CD4-positive, CD25-positive, alpha-beta regulatory T cell (primary cell): ENCODE data around the gene CFAP54. TPM values are rescaled to one million over a fixed set of nuclear protein-coding genes. Genes with fewer than 3 reads are reported as not detected.
A peak's percentile ranks its signal among the peaks of the same experiment; 100 is the strongest.
"Not testable (repeated sequence)": the region's sequence is repeated elsewhere in the genome, so short reads cannot be mapped to it uniquely, and the experiment has no call there.

ENCODE experiments used
- ATAC-seq, 2 donors: fragments of 150-1000 bp; cut with Tn5 transposase; one replicate each; pipeline ENCODE4 v1.10.0; 2021; ENCODE audit warnings: low read depth in 2 of 2, moderate number of reproducible peaks in 2 of 2, moderate library complexity in 1 of 2
- DNase-seq, 3 donors: peaks; one replicate each; pipeline versions ENCODE4 v3.0.0 to v3.0.0-alpha.2; 2012 to 2022; ENCODE audit warnings: mixed read lengths in 1 of 3
- H3K27ac ChIP-seq: one replicate; pipeline ENCODE4 v1.7.0; 2013; ENCODE audit warnings: mild to moderate bottlenecking, low read length; ENCODE audit not compliant: insufficient read depth, poor library complexity, severe bottlenecking
- H3K27me3 ChIP-seq: one replicate; pipeline ENCODE4 v1.7.0; 2013; ENCODE audit warnings: low read length; ENCODE audit not compliant: control insufficient read depth, insufficient read depth
- H3K36me3 ChIP-seq: one replicate; pipeline ENCODE4 v1.7.0; 2013; ENCODE audit warnings: mild to moderate bottlenecking, low read length, moderate library complexity; ENCODE audit not compliant: control insufficient read depth, insufficient read depth
- H3K4me1 ChIP-seq: 2 replicates; pipeline ENCODE4 v1.7.0; 2013; ENCODE audit warnings: mild to moderate bottlenecking, low read length; ENCODE audit not compliant: insufficient read depth, control insufficient read depth, poor library complexity, severe bottlenecking
- H3K4me3 ChIP-seq: one replicate; pipeline ENCODE4 v1.7.0; 2013; ENCODE audit warnings: low read depth, mild to moderate bottlenecking, low read length, moderate library complexity
- H3K9me3 ChIP-seq, 2 experiments: 1 replicate in 1 of 2; 2 replicates in 1 of 2; pipeline ENCODE4 v1.7.0; 2013; ENCODE audit warnings: low read length in 2 of 2, mild to moderate bottlenecking in 1 of 2, moderate library complexity in 1 of 2; ENCODE audit not compliant: control insufficient read depth in 2 of 2
- H3K27ac Mint-ChIP-seq, 3 donors: one replicate each; pipeline ENCODE4 v1.8.0; 2020 to 2022; ENCODE audit warnings: mild to moderate bottlenecking in 3 of 3, mixed read lengths in 3 of 3, moderate library complexity in 2 of 3
- H3K27me3 Mint-ChIP-seq: one replicate; pipeline ENCODE4 v1.8.0; 2022; ENCODE audit warnings: mild to moderate bottlenecking, mixed read lengths
- H3K36me3 Mint-ChIP-seq: one replicate; pipeline ENCODE4 v1.8.0; 2020; ENCODE audit warnings: mixed read lengths
- H3K4me1 Mint-ChIP-seq, 4 donors: one replicate each; pipeline ENCODE4 v1.8.0; 2020 to 2022; ENCODE audit warnings: mixed read lengths in 4 of 4, mild to moderate bottlenecking in 1 of 4
- H3K4me3 Mint-ChIP-seq, 4 donors: one replicate each; pipeline ENCODE4 v1.8.0; 2020 to 2022; ENCODE audit warnings: mild to moderate bottlenecking in 4 of 4, mixed read lengths in 4 of 4, moderate library complexity in 3 of 4
- H3K9me3 Mint-ChIP-seq, 7 donors: one replicate each; pipeline ENCODE4 v1.8.0; 2020 to 2022; ENCODE audit warnings: mixed read lengths in 7 of 7, mild to moderate bottlenecking in 3 of 7, moderate library complexity in 2 of 7
- polyA plus RNA-seq, 4 donors: library from polyadenylated mRNA; unstranded; fragments of 300-500 nt; fragmentation: Illumina TruSeq; gene quantifications; one replicate each; pipeline ENCODE4 v1.2.3, GENCODE V29; 2021
- total RNA-seq: library from RNA; stranded (reverse); gene quantifications from one replicate; pipeline ENCODE4 v1.2.3, GENCODE V29; 2022

CFAP54 gene
- total and polyA plus RNA-seq, 5 donors from 2014 or later = 0.07 to 0.32 (median 0.27) TPM; not detected in 2

DNA sequence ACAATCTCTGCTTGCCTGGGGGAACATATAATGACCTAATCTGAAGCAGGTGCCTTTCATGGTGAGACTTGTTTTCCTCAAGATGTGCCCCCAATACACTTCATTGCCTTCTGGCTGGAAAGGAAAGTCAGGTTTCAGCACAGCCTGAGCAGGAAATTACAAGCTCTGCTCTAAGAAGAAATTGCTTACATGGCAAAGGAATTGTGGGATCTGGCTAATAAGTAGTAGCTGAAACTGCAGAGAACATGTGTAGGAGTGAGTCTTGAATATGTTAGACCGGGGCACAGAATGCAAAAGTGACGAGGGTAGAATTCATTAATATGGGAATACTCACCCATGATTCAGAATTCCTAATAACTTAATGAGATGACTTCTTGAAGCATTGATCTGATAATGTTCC lies 6.3 kb upstream of the CFAP54 start:
- H3K27ac ChIP-seq = no peak overlapping the region
- no peak overlapping the region for H3K27ac Mint-ChIP-seq
- peak overlapping the region in 1 of 4 donors; percentile 48 for H3K4me3 Mint-ChIP-seq
- no peak overlapping the region for H3K4me3 ChIP-seq
- H3K4me1 Mint-ChIP-seq = peaks cover 5 to 14% (median 11%) of the 10 kb centered on the region in 4 donors
- H3K36me3 ChIP-seq = no peaks in the 10 kb centered on the region
- ATAC-seq (no peak), DNase-seq (no peak)
- no peaks in the 10 kb centered on the region for H3K36me3 Mint-ChIP-seq
- no peaks in the 10 kb centered on the region for H3K9me3 Mint-ChIP-seq
- no peaks in the 10 kb centered on the region for H3K27me3 ChIP-seq
- peaks cover 7% of the 10 kb centered on the region for H3K4me1 ChIP-seq
- H3K9me3 ChIP-seq = no peaks in the 10 kb centered on the region
- peaks cover 21% of the 10 kb centered on the region for H3K27me3 Mint-ChIP-seq

DNA sequence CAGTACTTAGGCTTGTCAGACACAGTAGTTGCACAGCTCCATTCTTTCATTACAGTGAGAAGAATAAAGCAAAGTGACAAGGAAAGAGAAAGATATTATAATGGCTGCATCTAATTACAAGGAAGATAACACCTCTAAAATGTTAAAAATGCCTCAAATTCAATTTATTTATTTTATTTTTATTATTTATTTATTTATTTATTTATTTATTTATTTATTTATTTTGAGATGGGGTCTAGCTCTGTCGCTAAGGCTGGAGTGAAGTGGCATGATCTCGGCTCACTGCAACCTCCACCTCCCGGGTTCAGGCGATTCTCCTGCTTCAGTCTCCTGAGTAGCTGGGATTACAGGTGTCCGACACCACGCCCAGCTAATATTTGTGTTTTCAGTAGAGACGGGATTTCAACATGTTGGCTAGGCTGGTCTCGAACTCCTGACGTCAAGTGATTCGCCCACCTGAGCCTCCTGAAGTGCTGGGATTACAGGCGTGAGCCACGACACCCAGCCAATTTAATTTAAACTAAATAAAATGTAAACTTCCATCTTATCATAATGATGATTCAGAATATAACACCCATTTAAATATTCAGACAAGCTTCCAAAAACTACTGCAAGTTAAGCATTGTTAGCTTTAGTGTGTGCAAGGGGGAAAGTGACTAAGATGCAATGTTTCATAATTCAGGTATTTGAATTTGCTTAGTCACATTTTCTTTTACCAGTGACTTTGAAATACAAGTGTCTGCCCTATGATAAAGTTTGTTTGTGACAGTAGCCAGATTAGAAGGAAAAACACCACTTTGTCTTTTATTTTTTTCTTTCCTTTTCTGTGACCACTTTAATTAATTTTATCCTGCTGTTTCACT lies 2.4 kb upstream of the CFAP54 start:
- no peak overlapping the region for H3K4me3 Mint-ChIP-seq
- H3K4me1 Mint-ChIP-seq = peaks cover 8 to 21% (median 18%) of the 10 kb centered on the region in 4 donors
- Histone ChIP-seq H3K27me3 (no peaks in the 10 kb centered on the region), H3K4me1 (peaks cover 17% of the 10 kb centered on the region), H3K4me3 (no peak overlapping the region), H3K9me3 (no peaks in the 10 kb centered on the region), H3K36me3 (no peaks in the 10 kb centered on the region), H3K27ac (no peak overlapping the region)
- H3K9me3 Mint-ChIP-seq = no peaks in the 10 kb centered on the region
- no peaks in the 10 kb centered on the region for H3K36me3 Mint-ChIP-seq
- DNase-seq (no peak), ATAC-seq (no peak)
- H3K27ac Mint-ChIP-seq = no peak overlapping the region
- peaks cover 36% of the 10 kb centered on the region for H3K27me3 Mint-ChIP-seq

DNA sequence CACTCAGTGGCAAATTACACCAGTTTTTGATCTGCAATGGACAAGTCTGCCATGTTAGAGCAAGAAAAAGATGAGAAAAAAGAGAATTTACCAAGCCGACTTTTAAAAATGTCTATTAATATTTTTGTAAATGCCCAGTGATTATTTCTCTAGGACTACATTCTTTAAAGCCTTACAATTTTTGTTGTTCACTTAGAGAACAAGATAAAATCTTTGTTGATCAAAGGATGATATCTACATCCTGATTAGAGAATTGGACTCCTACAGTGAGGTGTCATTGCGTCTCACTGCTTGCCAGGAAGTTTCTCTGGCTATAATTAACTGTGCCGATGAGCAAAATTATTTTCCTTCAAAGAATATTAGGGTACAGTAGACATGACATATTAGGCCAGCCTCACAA lies 1.7 kb upstream of the CFAP54 start:
- peaks cover 17% of the 10 kb centered on the region for H3K4me1 ChIP-seq
- Mint-ChIP-seq H3K4me1 (peaks cover 8 to 21% (median 18%) of the 10 kb centered on the region in 4 donors), H3K27me3 (peaks cover 36% of the 10 kb centered on the region), H3K27ac (no peak overlapping the region), H3K36me3 (no peaks in the 10 kb centered on the region), H3K9me3 (no peaks in the 10 kb centered on the region), H3K4me3 (no peak overlapping the region)
- ATAC-seq (no peak), DNase-seq (no peak)
- no peaks in the 10 kb centered on the region for H3K36me3 ChIP-seq
- no peak overlapping the region for H3K27ac ChIP-seq
- no peak overlapping the region for H3K4me3 ChIP-seq
- H3K27me3 ChIP-seq = no peaks in the 10 kb centered on the region
- no peaks in the 10 kb centered on the region for H3K9me3 ChIP-seq

DNA sequence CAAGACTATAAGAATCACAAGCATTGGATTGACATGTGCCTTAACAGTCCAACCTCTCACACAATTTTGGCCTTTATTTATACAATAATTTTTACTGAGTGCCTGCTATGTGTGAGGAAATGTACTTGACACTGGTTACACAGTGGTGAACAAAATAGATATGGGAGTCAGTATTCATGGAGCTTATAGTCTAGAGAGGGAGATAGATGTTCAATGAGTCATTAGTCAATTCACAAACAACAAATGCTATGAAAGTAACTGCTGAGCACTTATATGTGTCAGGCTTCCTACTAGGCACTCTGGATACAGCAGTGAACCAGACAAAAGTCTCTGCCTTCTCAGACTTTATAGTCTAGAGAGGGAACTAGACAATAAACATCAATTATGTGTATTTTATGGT lies 3.7 kb downstream of the CFAP54 start:
- no peak overlapping the region for H3K27ac ChIP-seq
- Mint-ChIP-seq H3K9me3 (peaks cover 0 to 2% (median 0%) of the 10 kb centered on the region in 7 donors), H3K36me3 (no peaks in the 10 kb centered on the region), H3K27ac (no peak overlapping the region), H3K4me3 (no peak overlapping the region), H3K27me3 (peaks cover 20% of the 10 kb centered on the region), H3K4me1 (peaks cover 12 to 44% (median 27%) of the 10 kb centered on the region in 4 donors)
- no peaks in the 10 kb centered on the region for H3K27me3 ChIP-seq
- H3K9me3 ChIP-seq = no peaks in the 10 kb centered on the region
- H3K36me3 ChIP-seq = no peaks in the 10 kb centered on the region
- ATAC-seq = no peak
- H3K4me3 ChIP-seq = no peak overlapping the region
- DNase-seq = no peak
- H3K4me1 ChIP-seq = peaks cover 23% of the 10 kb centered on the region

DNA sequence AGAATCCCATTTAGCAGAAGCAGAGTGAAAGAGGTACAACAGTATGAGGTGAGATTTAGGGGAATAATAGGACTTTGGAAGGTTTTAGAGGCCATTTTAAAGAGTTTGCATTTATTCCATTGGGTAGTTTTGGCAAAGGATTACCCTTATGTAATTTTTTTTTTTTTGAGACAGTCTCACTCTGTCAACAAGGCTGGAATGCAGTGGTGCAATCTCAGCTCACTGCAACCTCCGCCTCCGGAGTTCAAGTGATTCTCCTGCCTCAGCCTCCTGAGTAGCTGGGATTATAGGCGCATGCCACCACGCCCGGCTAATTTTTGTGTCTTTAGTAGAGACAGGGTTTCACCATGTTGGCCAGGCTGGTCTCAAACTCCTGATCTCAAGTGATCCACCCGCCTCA lies 4.8 kb downstream of the CFAP54 start:
- not testable (repeated sequence) for DNase-seq, ATAC-seq, H3K36me3 Mint-ChIP-seq, H3K9me3 Mint-ChIP-seq, H3K4me3 ChIP-seq, H3K36me3 ChIP-seq, H3K27ac Mint-ChIP-seq, H3K27ac ChIP-seq, H3K27me3 ChIP-seq, H3K9me3 ChIP-seq
- peaks cover 10 to 40% (median 25%) of the 10 kb centered on the region in 4 donors for H3K4me1 Mint-ChIP-seq
- H3K4me1 ChIP-seq = peaks cover 19% of the 10 kb centered on the region
- H3K27me3 Mint-ChIP-seq = peaks cover 19% of the 10 kb centered on the region
- H3K4me3 Mint-ChIP-seq = peak overlapping the region in 1 of 4 donors; percentile 71

DNA sequence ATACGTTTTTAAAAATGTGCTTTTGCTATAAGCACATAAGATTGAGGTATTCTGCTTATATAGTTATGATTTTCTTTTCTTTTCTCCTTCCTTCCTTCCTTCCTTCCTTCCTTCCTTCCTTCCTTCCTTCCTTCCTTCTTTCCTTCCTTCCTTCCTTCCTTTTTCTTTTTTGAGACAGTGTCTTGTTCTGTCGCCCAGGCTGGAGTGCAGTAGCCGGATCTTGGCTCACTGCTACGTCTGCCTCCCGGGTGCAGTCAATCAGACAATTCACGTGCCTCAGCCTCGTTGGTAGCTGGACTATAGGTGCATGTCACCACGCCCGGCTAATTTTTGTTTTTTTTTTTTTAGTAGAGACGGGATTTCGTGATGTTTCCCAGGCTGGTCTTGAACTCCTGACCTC lies 5.8 kb downstream of the CFAP54 start:
- ATAC-seq (no peak), DNase-seq (no peak)
- no peak overlapping the region for H3K27ac ChIP-seq
- no peaks in the 10 kb centered on the region for H3K9me3 ChIP-seq
- H3K27me3 ChIP-seq = no peaks in the 10 kb centered on the region
- Mint-ChIP-seq H3K9me3 (peaks cover 0 to 2% (median 0%) of the 10 kb centered on the region in 7 donors), H3K27me3 (peaks cover 9% of the 10 kb centered on the region), H3K4me3 (peak overlapping the region in 2 of 4 donors; percentile 3 to 20), H3K36me3 (no peaks in the 10 kb centered on the region), H3K27ac (peak overlapping the region in 1 of 3 donors; percentile 95), H3K4me1 (peaks cover 12 to 39% (median 22%) of the 10 kb centered on the region in 4 donors)
- H3K4me3 ChIP-seq = peak overlapping the region; percentile 64
- no peaks in the 10 kb centered on the region for H3K36me3 ChIP-seq
- peaks cover 13% of the 10 kb centered on the region for H3K4me1 ChIP-seq

DNA sequence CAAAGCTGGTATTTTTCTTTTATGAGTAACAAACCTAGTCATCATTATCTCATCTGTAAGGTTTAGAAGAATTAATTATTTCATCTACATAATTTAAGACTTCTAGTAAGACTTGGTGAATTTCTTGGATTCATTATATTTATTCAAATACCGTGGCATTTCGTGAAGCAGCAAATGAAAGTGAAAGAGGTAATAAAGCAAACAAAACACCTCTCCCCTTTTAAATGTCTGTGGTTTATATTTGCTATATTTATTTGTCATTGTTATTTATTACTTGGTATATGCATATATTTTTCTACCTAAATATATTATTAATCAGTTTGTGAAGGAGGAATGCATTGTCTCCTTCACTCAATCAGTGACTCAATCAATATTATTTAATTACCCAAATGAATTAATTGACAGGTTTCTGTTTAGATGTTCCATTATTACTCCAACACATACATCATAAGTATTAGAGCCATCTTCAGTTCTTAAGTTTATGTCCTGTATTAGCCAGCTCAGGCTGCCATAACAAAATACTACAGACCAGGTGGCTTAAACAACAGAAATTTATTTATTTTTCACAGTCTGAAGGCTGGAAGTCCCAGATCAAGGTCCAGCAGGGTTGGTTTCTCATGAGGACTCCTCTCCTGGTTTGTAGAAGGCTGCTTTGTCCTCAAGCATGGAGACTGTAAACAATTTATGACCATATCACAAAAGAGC lies 6.6 kb downstream of the CFAP54 start:
- Histone ChIP-seq H3K27me3 (no peaks in the 10 kb centered on the region), H3K27ac (no peak overlapping the region), H3K9me3 (no peaks in the 10 kb centered on the region), H3K36me3 (no peaks in the 10 kb centered on the region), H3K4me1 (peaks cover 21% of the 10 kb centered on the region), H3K4me3 (peak overlapping the region; percentile 64)
- ATAC-seq (peak in 1 of 2 donors; percentile 44), DNase-seq (peak in 1 of 3 donors; percentile 57)
- Mint-ChIP-seq H3K27me3 (peaks cover 6% of the 10 kb centered on the region), H3K4me1 (peaks cover 19 to 47% (median 31%) of the 10 kb centered on the region in 4 donors), H3K36me3 (no peaks in the 10 kb centered on the region), H3K27ac (peak overlapping the region in 1 of 3 donors; percentile 39), H3K4me3 (peak overlapping the region in 2 of 4 donors; percentile 61 to 65), H3K9me3 (peaks cover 0 to 2% (median 0%) of the 10 kb centered on the region in 7 donors)
